NCI-H2081 treated with DMSO at 0.1 percent for 48 hours (cell line): ENCODE measurements around the gene PRPSAP2.
"Not testable (repeated sequence)": the region's sequence is repeated elsewhere in the genome, so short reads cannot be mapped to it uniquely, and the experiment has no call there.

Source experiments
- DNase-seq: peaks from one replicate; lab custom pipeline; 2025; lab: John Stamatoyannopoulos, UW

The PRPSAP2 gene

DNA sequence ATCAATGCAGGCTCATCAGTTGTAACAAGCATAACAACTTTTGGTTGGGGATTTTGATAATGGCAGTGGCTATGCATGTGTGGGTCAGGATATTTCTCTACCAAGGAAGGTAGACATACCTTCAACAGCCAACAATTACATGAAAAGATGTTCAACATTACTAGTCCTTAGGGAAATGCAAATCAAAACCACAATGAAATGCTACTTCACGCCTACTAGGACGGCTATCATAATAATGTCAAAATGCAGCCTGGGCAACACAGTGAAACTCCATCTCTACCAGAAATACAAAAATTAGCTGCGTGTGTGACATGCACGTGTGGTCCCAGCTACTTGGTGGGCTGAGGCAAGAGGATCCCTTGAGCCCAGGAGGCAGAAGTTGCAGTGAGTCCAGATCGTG is 86.7 kb downstream of the PRPSAP2 start:
- no peak for DNase-seq

DNA sequence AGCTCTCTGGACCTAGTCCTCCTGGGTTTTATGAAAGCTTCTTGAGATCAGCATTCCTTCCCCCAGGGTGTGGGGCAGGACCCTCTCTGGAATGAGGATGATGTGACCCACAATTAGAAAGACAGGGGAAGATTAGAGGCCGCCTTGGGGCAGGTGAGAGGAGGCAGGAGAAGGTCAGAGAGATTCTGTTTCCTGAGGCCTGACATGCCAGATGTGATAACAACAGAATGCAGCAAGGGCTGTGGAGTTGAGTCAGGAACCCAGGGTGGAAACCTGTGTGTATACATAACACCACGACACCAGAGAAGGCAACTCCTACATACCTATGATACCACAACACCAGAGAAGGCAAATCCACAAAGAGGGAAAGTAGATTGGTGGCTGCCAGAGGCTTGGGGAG is 88.6 kb downstream of the PRPSAP2 start:
- no peak for DNase-seq

DNA sequence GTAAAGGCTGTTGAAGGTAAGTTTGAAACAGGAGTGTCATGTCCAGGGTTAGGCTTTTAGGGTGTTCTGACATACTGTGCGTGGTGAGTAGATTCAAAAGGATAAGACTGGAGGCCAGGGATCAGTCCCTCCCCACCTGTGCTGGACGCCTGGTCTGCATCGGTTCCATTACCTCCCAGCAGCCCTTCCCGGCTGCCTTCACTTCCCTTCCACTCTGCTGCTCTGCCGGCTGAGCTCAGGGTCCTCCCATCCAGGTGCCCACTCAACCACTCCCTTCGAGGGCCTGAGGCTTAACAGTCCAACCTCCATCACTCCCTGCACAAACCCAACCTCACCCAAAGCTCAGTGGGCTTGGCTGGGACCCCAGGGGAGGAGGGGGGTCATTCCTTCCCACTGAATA is 89.9 kb downstream of the PRPSAP2 start:
- no peak for DNase-seq

DNA sequence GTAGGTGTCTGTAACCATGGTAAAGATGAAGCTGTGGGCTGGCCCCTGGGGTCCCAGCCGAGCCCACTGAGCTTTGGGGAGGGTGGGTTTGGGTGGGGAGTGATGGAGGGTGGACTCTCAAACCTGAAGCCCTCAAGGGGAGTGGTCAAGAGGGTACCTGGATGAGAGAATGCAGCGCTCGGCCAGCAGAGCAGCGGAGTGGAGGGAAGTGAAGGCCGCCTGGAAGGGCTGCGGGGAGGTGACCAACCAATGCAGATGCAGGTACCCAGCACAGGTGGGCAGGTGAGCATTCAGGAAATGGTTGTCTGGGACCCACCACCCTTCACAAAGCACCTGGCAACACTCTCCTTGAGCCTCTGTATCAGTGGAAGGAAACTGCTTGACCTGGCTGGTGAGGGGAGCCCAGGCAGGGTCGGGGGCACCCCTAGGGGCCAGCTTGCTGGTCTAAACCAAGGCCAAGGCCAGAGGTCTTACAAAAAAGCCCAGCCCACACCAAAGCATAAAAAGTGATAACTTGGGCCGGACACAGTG is 90.6 kb downstream of the PRPSAP2 start:
- DNase-seq: no peak

DNA sequence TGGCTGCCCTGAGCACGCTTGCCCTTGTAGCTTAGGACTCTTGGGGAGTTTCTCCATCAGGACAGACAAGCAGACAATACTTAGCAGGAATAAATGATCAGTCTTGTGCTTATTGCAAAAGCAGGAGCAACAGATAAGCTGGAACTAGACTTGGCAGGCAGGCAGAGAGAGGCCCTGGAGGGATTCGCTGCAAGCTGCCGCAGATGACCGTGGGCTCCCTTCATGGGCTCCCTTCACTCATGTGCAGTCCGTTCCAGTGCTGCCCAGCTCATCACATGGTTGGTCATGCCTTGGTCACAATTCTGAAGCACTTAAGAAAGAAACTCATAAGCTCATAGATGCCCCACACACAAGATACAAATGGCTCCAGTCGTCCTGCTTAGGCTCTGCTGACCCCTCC is 91.6 kb downstream of the PRPSAP2 start:
- DNase-seq: no peak

DNA sequence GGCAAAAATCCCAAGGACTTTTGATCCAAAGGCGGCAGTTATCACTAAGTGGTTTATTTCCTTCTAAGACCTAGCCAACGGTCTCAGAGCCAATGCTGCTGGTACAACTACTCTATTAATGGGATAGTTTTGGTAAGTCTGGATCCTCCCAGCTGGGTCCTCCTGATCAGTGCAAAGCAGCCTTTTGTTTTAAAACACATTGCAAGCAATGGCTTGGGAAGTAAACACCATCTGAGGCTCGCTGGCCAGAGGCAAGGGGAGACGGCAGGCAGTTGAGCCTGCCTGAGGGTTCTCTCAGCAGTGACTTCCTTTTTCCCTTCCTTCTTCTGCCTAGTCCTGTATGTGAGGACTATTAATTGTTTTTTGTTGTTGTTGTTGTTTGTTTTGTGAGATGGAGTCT is 92.4 kb downstream of the PRPSAP2 start:
- DNase-seq: no peak

DNA sequence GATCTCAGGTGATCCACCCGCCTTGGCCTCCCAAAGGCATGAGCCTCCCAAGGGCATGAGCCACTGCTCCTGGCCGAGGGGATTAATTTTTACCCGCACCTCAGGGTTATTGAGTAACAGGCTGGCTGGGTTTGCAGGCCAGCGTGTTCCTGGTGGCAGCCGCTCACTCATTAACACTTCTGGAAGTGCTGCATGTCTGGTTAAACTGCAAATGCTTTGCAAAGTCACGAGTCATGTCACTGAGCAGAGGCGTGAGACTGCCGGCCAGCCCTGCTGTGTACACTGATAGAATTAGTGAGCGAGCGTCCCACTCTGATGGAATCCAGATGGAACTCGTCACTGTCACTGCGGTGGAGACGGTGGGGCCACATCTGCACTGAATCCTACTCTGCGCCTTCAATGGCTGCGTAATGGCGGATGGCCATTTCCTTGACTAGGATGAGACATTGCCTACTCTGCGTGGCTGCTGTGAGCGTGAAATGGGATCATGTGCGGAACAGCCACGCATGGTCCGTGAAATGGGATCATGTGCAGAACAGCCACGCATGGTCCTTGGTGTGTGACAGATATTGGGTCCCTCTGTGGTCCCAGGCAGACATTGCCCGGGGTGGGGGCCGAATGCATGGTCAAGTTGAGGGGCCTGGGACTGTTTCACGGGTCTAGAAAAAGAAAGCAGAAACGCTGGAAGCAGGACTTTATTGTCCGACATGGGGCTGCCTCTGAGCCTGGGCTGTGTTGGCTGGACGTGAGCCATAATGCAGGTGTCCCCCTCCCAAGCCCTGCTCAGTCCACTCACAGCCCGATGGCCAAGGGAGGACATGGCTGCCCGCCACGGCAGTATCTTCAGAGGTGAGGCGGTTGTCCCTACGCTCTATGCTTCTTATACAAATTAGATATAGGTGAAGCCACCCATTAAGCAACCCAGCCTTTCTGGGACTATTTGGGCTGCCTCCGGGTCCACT is 93.3 kb downstream of the PRPSAP2 start:
- DNase-seq: no peak

DNA sequence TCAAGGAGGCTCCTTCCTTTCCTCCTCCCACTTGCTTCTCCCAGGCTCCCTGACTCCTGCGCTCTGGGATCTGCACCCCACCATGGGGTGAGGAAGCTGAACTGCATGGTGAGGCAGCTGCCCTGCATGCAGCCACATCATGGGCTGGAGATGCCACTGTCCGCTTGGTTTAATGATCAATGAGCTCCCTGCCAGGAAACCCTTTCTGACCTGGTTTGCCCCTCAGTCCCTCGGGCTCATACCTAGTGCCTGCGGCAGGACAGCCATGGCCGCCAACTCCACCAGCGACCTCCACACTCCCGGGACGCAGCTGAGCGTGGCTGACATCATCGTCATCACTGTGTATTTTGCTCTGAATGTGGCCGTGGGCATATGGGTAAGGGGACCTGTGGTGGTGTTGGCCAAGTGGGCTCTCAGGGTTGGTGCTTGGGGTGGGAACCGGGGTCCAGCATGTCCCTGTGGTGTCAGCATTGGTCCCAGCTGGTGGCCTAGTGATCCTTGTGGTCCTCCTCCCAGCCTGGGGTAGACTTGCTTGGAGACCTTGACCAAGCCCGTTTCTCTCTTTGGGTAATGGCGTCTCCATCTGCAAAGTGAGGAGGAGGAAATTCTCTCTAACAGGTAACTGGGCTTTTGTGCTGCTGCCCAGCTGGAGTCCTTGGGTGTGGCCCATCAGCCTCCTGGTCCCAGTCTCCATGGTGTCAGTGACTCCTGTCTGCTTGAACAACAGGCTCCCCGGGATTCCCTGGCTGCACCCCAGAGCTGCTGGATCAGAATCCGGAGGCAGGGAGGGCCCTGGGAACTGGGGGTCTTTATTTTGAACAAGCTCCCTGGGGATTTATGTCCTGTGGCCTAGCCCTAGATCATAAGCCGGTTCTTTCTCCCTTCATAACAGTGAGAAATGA is 94.3 kb downstream of the PRPSAP2 start, which contains the start of gene SLC5A10:
Gene SLC5A10, plus strand, starts transcription at position 225 of the 902 bp plus-strand sequence. Its CDS starts 41 bp downstream, at position 266.
- no peak for DNase-seq

DNA sequence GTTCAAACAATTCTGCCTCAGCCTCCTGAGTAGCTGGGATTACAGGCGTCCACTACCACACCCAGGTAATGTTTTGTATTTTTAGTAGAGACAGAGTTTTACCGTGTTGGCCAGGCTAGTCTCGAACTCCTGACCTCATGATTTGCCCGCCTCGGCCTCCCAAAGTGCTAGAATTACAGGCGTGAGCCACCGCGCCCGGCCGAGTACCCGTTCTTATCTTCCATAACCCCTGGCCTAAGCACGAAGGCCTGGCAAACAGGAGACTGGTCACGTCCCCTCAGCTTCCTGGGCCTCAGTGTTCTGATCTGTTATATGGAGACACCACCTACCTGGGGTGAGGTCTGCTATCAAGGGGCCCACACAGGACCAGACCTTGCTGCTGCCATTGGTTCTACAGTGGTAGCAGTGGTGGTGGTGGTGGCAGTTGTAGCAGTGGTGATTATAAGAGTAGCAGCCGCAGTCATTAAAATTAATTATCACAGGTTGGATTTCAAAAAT is 95.3 kb downstream of the PRPSAP2 start:
- DNase-seq: no peak

DNA sequence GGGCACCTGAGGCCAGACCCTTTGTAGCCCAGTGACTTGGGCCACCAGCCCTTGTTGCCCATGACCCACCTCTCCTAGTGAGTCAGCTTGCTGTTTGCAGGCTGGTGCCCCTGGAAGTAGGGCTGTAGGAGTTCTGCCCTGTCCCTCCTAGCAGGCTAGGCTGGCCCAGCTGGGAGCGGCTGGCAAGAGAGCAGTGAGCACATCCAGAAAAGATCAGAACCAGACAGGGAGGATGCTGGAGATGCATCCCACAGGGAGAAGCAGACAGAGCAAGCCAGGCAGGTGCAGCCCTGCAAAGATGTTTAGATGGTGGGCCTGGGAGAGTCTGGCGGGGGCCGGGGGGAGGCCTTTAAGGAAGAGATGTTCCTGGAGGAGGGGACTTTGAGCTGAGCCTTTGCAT is 96.4 kb downstream of the PRPSAP2 start:
- no peak for DNase-seq

DNA sequence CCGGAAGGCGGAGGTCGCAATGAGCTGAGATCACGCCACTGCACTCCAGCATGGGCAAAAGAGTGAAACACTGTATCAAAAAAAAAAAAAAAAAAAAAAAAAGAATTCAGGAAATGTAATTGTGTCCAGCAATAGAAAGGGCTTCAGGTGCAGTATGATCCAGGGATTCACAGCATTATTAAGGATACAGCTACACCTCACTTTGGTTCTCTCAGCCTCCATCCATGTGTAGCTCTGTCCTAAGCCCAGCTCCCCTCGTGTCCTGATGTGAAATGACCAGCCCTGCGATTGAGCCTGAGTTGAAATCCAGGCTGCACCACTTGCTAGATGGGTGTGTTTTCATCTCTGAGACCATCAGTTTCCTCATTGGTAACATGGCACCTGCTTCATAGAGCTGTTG is 97.1 kb downstream of the PRPSAP2 start:
- no peak for DNase-seq

DNA sequence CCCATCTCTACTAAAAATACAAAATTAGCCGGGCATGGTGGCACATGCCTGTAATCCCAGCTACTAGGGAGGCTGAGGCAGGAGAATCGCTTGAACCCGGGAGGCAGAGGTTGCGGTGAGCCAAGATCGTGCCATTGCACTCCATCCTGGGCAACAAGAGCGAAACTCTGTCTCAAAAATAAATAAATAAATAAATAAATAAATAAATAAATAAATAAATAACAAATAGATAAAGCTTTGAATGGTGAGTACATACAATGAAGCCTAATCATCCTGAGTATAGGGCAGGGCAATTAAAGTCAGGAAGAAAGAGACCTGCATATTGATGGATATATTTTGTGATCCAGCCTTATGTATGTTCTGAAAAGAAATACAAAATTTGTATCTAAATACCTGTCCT is 98.1 kb downstream of the PRPSAP2 start:
- DNase-seq: not testable (repeated sequence)

DNA sequence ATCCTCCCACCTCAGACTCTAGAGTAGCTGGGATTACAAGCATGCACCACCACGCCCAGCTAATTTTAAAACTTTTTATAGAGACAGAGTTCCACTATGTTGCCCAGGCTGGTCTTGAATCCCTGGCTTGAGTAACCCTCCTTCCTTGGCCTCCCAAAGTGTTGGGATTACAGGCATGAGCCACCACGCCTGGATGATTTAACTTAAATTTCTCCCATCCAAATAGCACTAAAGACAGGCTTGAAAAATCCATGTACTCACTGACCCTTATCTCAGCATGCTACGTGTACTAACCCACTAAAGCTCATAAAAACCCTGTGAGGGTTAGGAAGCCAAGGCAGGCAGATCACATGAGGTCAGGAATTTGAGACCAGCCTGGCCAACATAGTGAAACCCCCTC is 98.7 kb downstream of the PRPSAP2 start:
- no peak for DNase-seq

DNA sequence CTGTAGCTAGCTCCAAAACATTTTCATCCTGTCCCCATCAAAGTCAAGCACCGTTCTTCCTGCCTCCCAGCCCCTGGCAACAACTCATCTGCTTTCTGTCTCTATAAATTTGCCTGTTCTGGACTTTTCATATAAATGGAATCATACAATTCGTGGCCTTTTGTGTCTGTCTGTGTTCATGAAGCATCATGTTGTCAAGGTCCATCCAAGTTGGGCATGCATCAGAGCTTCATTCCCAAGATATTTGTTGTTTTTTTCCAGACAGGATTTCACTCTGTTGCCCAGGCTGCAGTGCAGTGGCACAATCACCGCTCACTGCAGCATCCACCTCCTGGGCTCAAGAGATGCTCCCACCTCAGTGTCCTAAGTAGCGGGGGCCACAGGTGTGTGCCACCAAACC is 99.9 kb downstream of the PRPSAP2 start:
- DNase-seq: no peak

DNA sequence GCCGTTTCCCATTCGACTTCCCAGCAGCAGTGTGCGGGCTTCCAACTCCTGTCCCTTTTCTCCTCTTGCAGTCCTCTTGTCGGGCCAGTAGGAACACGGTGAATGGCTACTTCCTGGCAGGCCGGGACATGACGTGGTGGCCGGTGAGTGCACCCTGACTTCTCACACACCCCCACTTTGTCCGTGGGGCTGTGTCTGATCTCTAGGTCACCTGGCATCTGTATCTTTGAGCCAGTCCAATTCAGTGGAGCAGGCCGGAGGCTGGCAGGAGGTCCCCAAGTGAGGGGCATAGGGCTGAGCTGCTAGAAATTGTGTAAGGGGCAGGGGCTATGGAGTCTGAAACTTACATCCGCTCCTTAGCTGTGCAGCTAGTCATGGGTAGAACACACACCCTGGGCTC is 100.7 kb downstream of the PRPSAP2 start:
- no peak for DNase-seq

DNA sequence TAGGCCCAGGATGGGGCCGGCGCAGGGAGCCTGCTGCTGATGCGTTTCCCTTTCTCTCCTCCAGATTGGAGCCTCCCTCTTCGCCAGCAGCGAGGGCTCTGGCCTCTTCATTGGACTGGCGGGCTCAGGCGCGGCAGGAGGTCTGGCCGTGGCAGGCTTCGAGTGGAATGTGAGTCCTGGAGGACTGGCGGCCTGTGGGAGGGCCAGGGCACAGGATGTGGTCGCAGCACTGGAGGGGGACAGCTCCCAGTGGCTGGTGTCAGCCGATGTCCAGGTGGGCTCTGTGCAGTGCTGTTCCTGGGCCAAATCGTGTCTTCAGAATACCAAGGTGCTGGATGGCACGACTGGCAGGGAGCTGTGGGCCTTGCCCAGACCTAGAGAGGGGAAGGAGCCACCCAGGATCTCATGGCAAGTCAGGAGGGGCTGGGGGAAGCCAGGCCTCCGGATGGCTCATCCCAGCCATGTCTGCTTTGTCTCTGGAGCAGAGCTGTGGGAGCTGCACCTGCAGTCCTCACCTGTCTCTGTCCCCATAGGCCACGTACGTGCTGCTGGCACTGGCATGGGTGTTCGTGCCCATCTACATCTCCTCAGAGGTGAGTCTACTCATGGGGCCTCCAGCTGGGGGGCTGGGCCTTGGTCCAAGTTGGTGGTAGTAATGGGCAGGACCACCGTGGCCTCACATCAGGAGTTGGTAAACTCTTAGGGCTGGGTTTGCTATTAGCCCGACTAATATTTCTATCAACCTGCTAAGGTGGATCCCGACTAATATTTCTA is 101.3 kb downstream of the PRPSAP2 start:
- DNase-seq: no peak

DNA sequence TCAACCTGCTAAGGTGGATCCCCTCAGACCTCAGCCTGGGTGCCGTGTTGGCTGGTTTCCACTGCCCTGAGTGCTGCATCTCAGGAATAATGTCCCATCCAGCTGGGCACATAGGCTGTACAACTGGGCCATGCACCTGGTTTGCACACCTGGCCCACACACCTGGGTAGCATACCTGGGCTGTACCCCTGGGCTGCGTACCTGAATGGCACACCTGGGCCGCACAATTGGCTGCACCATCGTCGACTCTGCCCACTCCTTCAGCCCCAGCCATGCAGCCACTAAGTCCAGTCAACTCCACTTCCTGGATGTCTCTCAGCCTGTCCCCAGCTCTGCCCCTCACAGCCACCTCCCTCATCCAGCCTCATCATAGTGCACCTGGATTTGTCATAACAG is 101.9 kb downstream of the PRPSAP2 start:
- DNase-seq: no peak

DNA sequence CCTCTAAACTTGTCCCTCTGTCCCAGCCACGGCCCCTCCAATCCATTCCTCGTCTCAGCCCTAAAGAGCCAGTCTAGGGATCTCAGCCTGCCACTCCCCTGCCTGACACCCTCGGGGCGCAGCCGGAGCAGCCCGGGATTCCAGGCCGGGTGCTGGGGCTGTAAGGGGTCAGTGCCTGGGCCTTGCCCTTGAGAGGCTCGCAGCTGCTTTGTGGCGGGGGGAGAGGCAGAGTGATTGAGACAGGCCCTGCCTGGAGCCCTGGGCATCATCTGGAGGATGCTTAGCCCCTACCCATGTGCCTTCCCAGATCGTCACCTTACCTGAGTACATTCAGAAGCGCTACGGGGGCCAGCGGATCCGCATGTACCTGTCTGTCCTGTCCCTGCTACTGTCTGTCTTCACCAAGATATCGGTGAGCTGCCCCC is 102.3 kb downstream of the PRPSAP2 start:
- DNase-seq: no peak

DNA sequence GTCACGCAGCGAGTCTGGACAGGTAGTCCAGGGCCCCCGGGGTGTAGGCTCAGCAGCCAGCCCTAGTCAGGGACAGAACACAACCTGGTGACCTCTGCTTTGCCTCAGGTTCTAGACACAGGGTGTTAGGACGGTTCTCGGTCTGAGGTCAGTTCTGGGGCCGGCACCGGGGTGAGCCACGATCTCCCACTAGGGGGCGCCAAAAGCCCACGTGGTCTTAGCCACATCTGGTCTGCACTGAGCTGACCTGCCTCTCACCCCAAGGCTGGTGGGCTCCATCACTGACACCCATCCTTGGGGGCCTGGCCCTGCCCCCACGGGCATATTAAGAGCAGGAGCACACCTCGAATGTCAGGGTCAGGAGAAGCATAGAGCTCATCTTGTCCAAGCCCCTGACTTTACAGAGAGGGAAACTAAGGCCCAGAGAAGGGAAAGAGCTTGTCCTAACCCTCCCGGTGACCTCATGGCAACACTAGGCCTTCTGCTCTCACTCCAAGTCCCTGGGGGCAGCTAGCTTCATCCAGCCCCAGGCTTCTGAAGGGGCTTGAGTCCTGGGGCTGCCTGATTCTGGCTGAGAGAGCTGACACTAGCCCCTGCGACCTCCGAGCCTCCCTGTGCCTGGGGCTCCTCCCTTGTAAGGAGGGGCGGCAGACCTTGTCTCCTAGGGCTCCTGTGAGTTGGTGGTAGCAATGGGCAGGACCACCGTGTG is 103.0 kb downstream of the PRPSAP2 start:
- no peak for DNase-seq

DNA sequence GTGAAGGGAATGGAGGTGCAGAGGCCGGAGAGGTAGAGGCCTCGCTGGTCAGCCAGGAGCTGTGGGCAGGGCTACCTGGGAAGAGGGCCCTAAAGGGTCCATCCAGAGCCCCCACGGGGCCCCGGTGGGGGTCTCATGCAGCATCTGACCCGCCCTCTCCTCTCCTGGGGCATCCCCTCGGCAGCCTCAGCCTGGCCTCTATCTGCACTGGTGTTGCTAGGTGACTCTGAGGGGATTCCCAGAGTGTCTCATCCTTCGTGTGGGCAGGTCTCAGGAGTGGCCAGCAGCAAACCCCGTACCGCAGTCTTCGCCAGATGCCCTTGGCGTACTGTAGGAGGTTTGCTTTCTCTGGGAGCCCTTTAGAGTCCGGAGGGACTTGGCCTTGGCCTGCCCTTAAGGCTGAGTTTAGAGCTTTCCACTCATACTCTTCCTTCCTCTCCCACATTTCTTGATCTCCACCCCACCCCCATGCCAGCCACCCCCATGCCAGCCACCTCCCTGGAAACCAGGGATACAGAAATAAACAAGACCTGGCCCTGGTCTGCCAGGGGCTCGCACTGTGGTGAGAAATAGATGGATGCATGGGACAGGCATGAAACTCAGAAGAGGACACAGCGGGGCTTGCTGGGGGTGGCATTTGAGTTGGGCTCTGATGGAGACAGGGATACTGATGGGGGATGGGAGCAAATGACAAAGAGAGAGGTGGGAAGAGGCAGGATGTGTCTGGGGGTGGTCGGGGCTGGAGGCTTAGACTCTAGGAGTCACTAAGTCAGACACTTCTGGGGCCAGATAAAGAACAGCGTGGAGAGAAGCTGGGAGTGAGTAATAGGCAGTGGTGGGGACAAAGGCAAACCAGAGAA is 103.9 kb downstream of the PRPSAP2 start:
- DNase-seq: no peak
